DOHH2 (cell line): ENCODE data around the gene SGCD.

ENCODE experiments used
- H3F3A ChIP-seq: fragments of 200-600 bp; sonication (generic), shearing (Covaris generic); 2 replicates; pipeline ENCODE4 v1.6.0; 2016; ENCODE audit warnings: antibody characterized with exemption, mild to moderate bottlenecking; ENCODE audit not compliant: control insufficient read depth, insufficient read depth
- H3K27ac ChIP-seq: fragments of 200-600 bp; sonication (generic); 2 replicates; pipeline ENCODE4 v1.5.1; 2014; ENCODE audit warnings: low read depth, mild to moderate bottlenecking, low read length, moderate library complexity
- H3K27me3 ChIP-seq: fragments of 200-600 bp; sonication (generic); 2 replicates; pipeline ENCODE4 v1.6.1; 2014; ENCODE audit warnings: mild to moderate bottlenecking, low read length, mixed read lengths; ENCODE audit not compliant: control insufficient read depth
- H3K36me3 ChIP-seq: fragments of 200-600 bp; sonication (generic); 2 replicates; pipeline ENCODE4 v1.6.1; 2014; ENCODE audit warnings: mild to moderate bottlenecking, low read length, moderate library complexity, mixed read lengths; ENCODE audit not compliant: control insufficient read depth
- H3K4me1 ChIP-seq: fragments of 200-600 bp; sonication (generic); 2 replicates; pipeline ENCODE4 v1.6.1; 2014; ENCODE audit warnings: mild to moderate bottlenecking, low read length, mixed read lengths; ENCODE audit not compliant: control insufficient read depth
- H3K4me2 ChIP-seq: fragments of 200-600 bp; sonication (generic); 2 replicates; pipeline ENCODE4 v1.6.0; 2014; ENCODE audit warnings: mild to moderate bottlenecking, low read length, moderate library complexity
- H3K4me3 ChIP-seq: fragments of 200-600 bp; sonication (generic); 2 replicates; pipeline ENCODE4 v1.5.1; 2014; ENCODE audit warnings: mild to moderate bottlenecking, low read length, mixed read lengths
- H3K79me2 ChIP-seq: fragments of 200-600 bp; sonication (generic); 2 replicates; pipeline ENCODE4 v1.6.1; 2014; ENCODE audit warnings: mild to moderate bottlenecking, low read length, mixed read lengths; ENCODE audit not compliant: control insufficient read depth
- H3K9me2 ChIP-seq: fragments of 200-600 bp; sonication (generic); replicated peaks from 2 replicates; pipeline ENCODE4 v1.6.1; 2014; ENCODE audit warnings: mild to moderate bottlenecking, low read length, mixed read lengths; ENCODE audit not compliant: control insufficient read depth
- H3K9me3 ChIP-seq: fragments of 200-600 bp; sonication (generic); 2 replicates; pipeline ENCODE4 v1.6.1; 2014; ENCODE audit warnings: antibody characterized with exemption, low read length, mixed read lengths; ENCODE audit not compliant: control insufficient read depth, insufficient read depth
- H4K20me1 ChIP-seq: fragments of 200-600 bp; sonication (generic); 2 replicates; pipeline ENCODE4 v1.6.0; 2014; ENCODE audit warnings: low read depth, mild to moderate bottlenecking, antibody characterized with exemption, low read length, moderate library complexity; ENCODE audit not compliant: control insufficient read depth, insufficient read depth
- CTCF ChIP-seq: fragments of 200-600 bp; sonication (generic); IDR thresholded peaks from one replicate; pipeline ENCODE4 v1.5.1; 2014; ENCODE audit warnings: antibody characterized with exemption, mild to moderate bottlenecking, low read depth, low read length; ENCODE audit not compliant: poor library complexity, severe bottlenecking
- EZH2phosphoT487 ChIP-seq: fragments of 200-600 bp; sonication (generic); IDR thresholded peaks from 2 replicates; pipeline ENCODE4 v1.6.1; 2017; ENCODE audit warnings: borderline replicate concordance, mild to moderate bottlenecking, antibody characterized with exemption, low read length, moderate library complexity, mixed read lengths

SGCD gene

GRCh38 chr5:156534906-156535485 lies 208.0 kb downstream of the SGCD start:
- Histone ChIP-seq H4K20me1 (no peaks in the 10 kb centered on the region), H3K4me2 (no peak overlapping the region), H3K4me3 (no peak overlapping the region), H3K79me2 (no peaks in the 10 kb centered on the region), H3K9me2 (no peaks in the 10 kb centered on the region), H3K27me3 (no peaks in the 10 kb centered on the region), H3F3A (no peaks in the 10 kb centered on the region), H3K4me1 (no peaks in the 10 kb centered on the region), H3K27ac (no peak overlapping the region), H3K9me3 (no peaks in the 10 kb centered on the region), H3K36me3 (no peaks in the 10 kb centered on the region)
- TF ChIP-seq EZH2phosphoT487 (no peak), CTCF (no peak)

GRCh38 chr5:156540491-156540890 lies 213.5 kb downstream of the SGCD start:
- TF ChIP-seq CTCF (no peak), EZH2phosphoT487 (no peak)
- Histone ChIP-seq H3K4me2 (no peak overlapping the region), H3K4me3 (no peak overlapping the region), H3K4me1 (no peaks in the 10 kb centered on the region), H3K27ac (no peak overlapping the region), H3K36me3 (no peaks in the 10 kb centered on the region), H3K79me2 (no peaks in the 10 kb centered on the region), H3K9me3 (no peaks in the 10 kb centered on the region), H3F3A (no peaks in the 10 kb centered on the region), H3K9me2 (no peaks in the 10 kb centered on the region), H4K20me1 (no peaks in the 10 kb centered on the region), H3K27me3 (no peaks in the 10 kb centered on the region)

- H3K27ac ChIP-seq, result no peak overlapping the region
- no peak overlapping the region for H3K4me2 ChIP-seq
- H3K27me3 ChIP-seq, result no peaks in the 10 kb centered on the region
- H3K4me1 ChIP-seq, result no peaks in the 10 kb centered on the region
- TF ChIP-seq CTCF (no peak), EZH2phosphoT487 (no peak)
- H4K20me1 ChIP-seq, result no peaks in the 10 kb centered on the region
- H3K4me3 ChIP-seq, result no peak overlapping the region
- no peaks in the 10 kb centered on the region for H3K36me3 ChIP-seq
- no peaks in the 10 kb centered on the region for H3F3A ChIP-seq
- H3K9me2 ChIP-seq, result no peaks in the 10 kb centered on the region
- H3K9me3 ChIP-seq, result no peaks in the 10 kb centered on the region
- no peaks in the 10 kb centered on the region for H3K79me2 ChIP-seq
Measured at GRCh38 chr5:156541582-156541981, 214.6 kb downstream of the SGCD start.
